ENCODE results near the gene SDR9C7. TPM values are rescaled to one million over a fixed set of nuclear protein-coding genes. Genes with fewer than 3 reads are reported as not detected.

The SDR9C7 gene
- total RNA-seq (2014; rRNA removed; shearing (Covaris generic)) = not detected in 2 replicates
- polyA plus RNA-seq (2016; fragmentation: Nextera tagmentation; extraction: Ambion mirVana) = 0.12 TPM in 1 of 2 replicates, not detected in the other
- long read RNA-seq = 0 reads

- Histone ChIP-seq H3K27me3 (ENCODE audit: insufficient read depth) (no peaks in the 10 kb centered on the region), H3K4me2 (no peak within 1 kb of the TSS), H3K36me3 (ENCODE audit: insufficient read depth) (no peaks in the 10 kb centered on the region), H3K9me2 (ENCODE audit: insufficient read depth) (no peaks in the 10 kb centered on the region), H3F3A (replicated peaks; ENCODE audit: low read depth) (no peaks in the 10 kb centered on the region), H2AFZ (no peak within 1 kb of the TSS), H3K79me2 (replicated peaks; ENCODE audit: insufficient read depth) (no peaks in the 10 kb centered on the region), H3K4me1 (ENCODE audit: insufficient read depth) (peaks cover 12% of the 10 kb centered on the region), H3K4me3 (no peak within 1 kb of the TSS), H4K20me1 (replicated peaks; ENCODE audit: insufficient read depth) (no peaks in the 10 kb centered on the region), H3K27ac (ENCODE audit: low read depth) (no peak within 1 kb of the TSS)
- DNase-seq (ENCODE audit: low spot score) (no peak), ATAC-seq (no peak)
- peaks cover 3% of the 10 kb centered on the region for H3K27me3 Mint-ChIP-seq (ENCODE audit: insufficient read depth, low read depth, poor library complexity)
- no peak within 1 kb of the TSS for H3K27ac Mint-ChIP-seq
- H3K4me3 Mint-ChIP-seq = no peak within 1 kb of the TSS; the same call in 2 of the 3 replicates
- TF ChIP-seq ZNF331 (CRISPR knock-in tag; IDR thresholded peaks at IDR 0.05; ENCODE audit: low read depth) (no peak), EZH2phosphoT487 (IDR thresholded peaks at IDR 0.05; ENCODE audit: unreplicated experiment) (no peak), CTCF (conservative IDR thresholded peaks at IDR 0.05; ENCODE audit: low read depth in 2 of 2) (no peak), JUNB (IDR thresholded peaks at IDR 0.05; ENCODE audit: unreplicated experiment) (no peak), STAT1 (IDR thresholded peaks at IDR 0.05; ENCODE audit: unreplicated experiment) (no peak), ETS1 (IDR thresholded peaks at IDR 0.05) (no peak), REST (IDR thresholded peaks at IDR 0.05; ENCODE audit: unreplicated experiment) (no peak), CREB1 (CRISPR knock-in tag; IDR thresholded peaks at IDR 0.05; ENCODE audit: low read depth) (no peak), ZNF114 (CRISPR knock-in tag; IDR thresholded peaks at IDR 0.05) (no peak), EZH2 (IDR thresholded peaks at IDR 0.05; ENCODE audit: low read depth, unreplicated experiment) (no peak)
- H3K9me3 Mint-ChIP-seq = peaks cover 3% of the 10 kb centered on the region
- peaks cover 15% of the 10 kb centered on the region for H3K4me1 Mint-ChIP-seq
- H3K36me3 Mint-ChIP-seq (ENCODE audit: low read depth) = no peaks in the 10 kb centered on the region
These were observed at the start of gene SDR9C7 for GRCh38 chr12:56933826-56934625. Gene SDR9C7 (minus strand): TSS chr12:56934408. CDS start chr12:56934261, 147 bp downstream.
